ENCODE data around the gene CENPP.

The CENPP gene

GRCh38 chr9:92325269-92325990, at the start of gene CENPP, which contains the start of gene NOL8:
CENPP (plus strand) TSS chr9:92325953.
NOL8 (minus strand) TSS chr9:92325350; CDS start chr9:92324161, 1,189 bp downstream.
- TF ChIP-seq, protein P1, sequence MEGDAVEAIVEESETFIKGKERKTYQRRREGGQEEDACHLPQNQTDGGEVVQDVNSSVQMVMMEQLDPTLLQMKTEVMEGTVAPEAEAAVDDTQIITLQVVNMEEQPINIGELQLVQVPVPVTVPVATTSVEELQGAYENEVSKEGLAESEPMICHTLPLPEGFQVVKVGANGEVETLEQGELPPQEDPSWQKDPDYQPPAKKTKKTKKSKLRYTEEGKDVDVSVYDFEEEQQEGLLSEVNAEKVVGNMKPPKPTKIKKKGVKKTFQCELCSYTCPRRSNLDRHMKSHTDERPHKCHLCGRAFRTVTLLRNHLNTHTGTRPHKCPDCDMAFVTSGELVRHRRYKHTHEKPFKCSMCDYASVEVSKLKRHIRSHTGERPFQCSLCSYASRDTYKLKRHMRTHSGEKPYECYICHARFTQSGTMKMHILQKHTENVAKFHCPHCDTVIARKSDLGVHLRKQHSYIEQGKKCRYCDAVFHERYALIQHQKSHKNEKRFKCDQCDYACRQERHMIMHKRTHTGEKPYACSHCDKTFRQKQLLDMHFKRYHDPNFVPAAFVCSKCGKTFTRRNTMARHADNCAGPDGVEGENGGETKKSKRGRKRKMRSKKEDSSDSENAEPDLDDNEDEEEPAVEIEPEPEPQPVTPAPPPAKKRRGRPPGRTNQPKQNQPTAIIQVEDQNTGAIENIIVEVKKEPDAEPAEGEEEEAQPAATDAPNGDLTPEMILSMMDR (conservative IDR thresholded peaks at IDR 0.05; ENCODE audit: low read depth, low read length): no peak
- peak; percentile 92 for DNase-seq (ENCODE audit: low read depth)
- peak within 1 kb of the TSS; percentile 85 for H3K4me3 ChIP-seq (ENCODE audit: low read depth, low read length)

- no peak overlapping the region for H3K4me3 ChIP-seq (ENCODE audit: low read depth, low read length)
- TF ChIP-seq, protein P1 (conservative IDR thresholded peaks at IDR 0.05; ENCODE audit: low read depth, low read length): no peak
- no peak for DNase-seq (ENCODE audit: low read depth)
These were observed 49.3 kb upstream of the CENPP start for GRCh38 chr9:92276331-92277032.

- peak; percentile 35 for DNase-seq (ENCODE audit: low read depth)
- TF ChIP-seq, protein P1 (conservative IDR thresholded peaks at IDR 0.05; ENCODE audit: low read depth, low read length): no peak
- no peak overlapping the region for H3K4me3 ChIP-seq (ENCODE audit: low read depth, low read length)
These were observed 47.6 kb upstream of the CENPP start for GRCh38 chr9:92278110-92278509.

DNA sequence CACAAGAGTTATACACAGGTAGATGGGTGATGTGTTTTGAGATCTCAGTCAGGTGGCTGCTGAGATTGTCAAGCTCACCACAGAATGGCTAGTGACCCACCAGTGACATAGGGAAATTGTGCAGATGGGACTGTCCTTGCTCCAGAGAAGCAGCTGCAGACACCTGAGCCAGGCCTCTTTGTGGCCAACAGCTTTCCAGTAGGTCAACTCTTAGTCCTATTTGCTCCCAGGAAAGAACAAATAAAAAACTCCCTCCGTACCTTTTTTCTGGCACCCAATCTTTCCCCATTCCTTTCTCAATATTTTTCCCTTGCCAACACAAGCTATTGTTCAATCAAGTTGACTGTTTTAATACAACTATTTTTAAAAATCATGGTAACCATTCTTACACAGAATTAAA, 46.5 kb upstream of the CENPP start:
- no peak for DNase-seq (ENCODE audit: low read depth)
- TF ChIP-seq, protein P1 (conservative IDR thresholded peaks at IDR 0.05; ENCODE audit: low read depth, low read length): no peak
- H3K4me3 ChIP-seq (ENCODE audit: low read depth, low read length): no peak overlapping the region

- peak; percentile 73 for DNase-seq (ENCODE audit: low read depth)
- TF ChIP-seq, protein P1 (conservative IDR thresholded peaks at IDR 0.05; ENCODE audit: low read depth, low read length): no peak
- H3K4me3 ChIP-seq (ENCODE audit: low read depth, low read length): no peak overlapping the region
These were observed 35.9 kb upstream of the CENPP start for GRCh38 chr9:92289708-92290390.

- TF ChIP-seq, protein P1 (conservative IDR thresholded peaks at IDR 0.05; ENCODE audit: low read depth, low read length): no peak
- no peak overlapping the region for H3K4me3 ChIP-seq (ENCODE audit: low read depth, low read length)
- DNase-seq (ENCODE audit: low read depth): no peak
These were observed 34.8 kb upstream of the CENPP start for GRCh38 chr9:92290785-92291429.
